Brain microvascular endothelial cell (primary cell): Measurements from ENCODE around the gene SH2D5.

Experiments
- DNase-seq: peaks from one replicate; pipeline ENCODE4 v3.0.0-alpha.2; 2020
- H3K27ac ChIP-seq: fragments of 250-450 bp; sonication (Bioruptor Pico); 2 replicates; pipeline ENCODE4 v1.5.1; 2020; ENCODE audit warnings: mild to moderate bottlenecking, moderate library complexity
- H3K27me3 ChIP-seq: fragments of 250-450 bp; sonication (Bioruptor Pico); replicated peaks from 2 replicates; pipeline ENCODE4 v1.5.1; 2020; ENCODE audit warnings: mild to moderate bottlenecking
- H3K36me3 ChIP-seq: fragments of 250-450 bp; sonication (Bioruptor Pico); replicated peaks from 2 replicates; pipeline ENCODE4 v1.5.1; 2020; ENCODE audit warnings: mild to moderate bottlenecking
- H3K4me3 ChIP-seq: 2 replicates; pipeline ENCODE4 v1.5.1; 2011; ENCODE audit warnings: low read depth, mild to moderate bottlenecking, control low read depth, low read length, moderate library complexity
- in situ Hi-C: cut with HindIII; loops from 2 replicates; pipeline ENCODE4 v1.10.0; 2017; ENCODE audit warnings: low sequenced_read_pairs, low pct_ligation_motif_present
- TF ChIP-seq, protein P1 (sequence below): IDR thresholded peaks from 2 replicates; pipeline ENCODE4 v1.5.1; 2011; ENCODE audit warnings: low read depth, mild to moderate bottlenecking, moderate library complexity, low read length, control low read depth, inconsistent platforms; ENCODE audit errors: missing control alignments

The SH2D5 gene

DNA sequence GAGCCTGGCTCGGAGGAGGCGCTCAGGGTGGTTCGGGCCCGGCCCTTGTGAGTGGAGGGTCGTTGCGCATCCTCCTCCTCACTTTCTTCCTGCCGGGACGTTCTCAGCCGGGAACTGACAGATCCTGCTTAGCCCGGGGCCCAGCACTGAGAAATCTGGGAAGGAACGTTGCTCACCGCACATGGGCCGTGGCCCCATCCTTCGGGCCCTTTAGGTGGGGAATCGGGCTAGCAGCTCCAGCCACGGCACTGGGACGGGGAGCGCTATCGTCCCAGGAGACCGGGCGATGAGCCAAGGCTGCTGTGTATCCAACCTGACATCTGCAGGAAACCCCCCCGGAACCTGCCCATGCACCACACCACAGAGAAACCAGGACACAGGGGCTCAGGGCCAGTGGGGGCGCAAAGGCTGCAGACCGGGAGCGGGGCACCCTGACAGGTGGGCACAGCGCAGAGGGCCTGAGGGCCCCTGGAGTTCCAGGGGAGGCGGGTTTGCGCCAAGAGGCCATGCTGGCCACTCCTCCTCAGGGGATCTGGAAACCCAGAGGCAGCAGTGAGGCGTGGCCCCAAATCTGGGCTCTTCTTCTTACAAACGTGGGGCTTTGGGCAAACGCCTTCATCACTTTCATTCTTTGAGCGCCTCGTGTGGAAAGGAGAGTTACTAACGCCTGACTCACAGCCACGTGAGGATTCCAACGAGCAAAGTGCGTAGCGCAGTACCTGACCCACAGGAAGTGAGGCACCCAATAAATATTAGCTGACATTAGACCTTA is at the start of gene SH2D5:
TSS of gene SH2D5 (minus strand) at position 116 of the 772 bp plus-strand sequence. CDS start 4,659 bp downstream, outside the sequence.
- TF ChIP-seq, protein P1, sequence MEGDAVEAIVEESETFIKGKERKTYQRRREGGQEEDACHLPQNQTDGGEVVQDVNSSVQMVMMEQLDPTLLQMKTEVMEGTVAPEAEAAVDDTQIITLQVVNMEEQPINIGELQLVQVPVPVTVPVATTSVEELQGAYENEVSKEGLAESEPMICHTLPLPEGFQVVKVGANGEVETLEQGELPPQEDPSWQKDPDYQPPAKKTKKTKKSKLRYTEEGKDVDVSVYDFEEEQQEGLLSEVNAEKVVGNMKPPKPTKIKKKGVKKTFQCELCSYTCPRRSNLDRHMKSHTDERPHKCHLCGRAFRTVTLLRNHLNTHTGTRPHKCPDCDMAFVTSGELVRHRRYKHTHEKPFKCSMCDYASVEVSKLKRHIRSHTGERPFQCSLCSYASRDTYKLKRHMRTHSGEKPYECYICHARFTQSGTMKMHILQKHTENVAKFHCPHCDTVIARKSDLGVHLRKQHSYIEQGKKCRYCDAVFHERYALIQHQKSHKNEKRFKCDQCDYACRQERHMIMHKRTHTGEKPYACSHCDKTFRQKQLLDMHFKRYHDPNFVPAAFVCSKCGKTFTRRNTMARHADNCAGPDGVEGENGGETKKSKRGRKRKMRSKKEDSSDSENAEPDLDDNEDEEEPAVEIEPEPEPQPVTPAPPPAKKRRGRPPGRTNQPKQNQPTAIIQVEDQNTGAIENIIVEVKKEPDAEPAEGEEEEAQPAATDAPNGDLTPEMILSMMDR: peak; percentile 55
- H3K27ac ChIP-seq: peak within 1 kb of the TSS; percentile 63
- DNase-seq: peak; percentile 95
- peak within 1 kb of the TSS; percentile 61 for H3K4me3 ChIP-seq
- peaks cover 2% of the 10 kb centered on the region for H3K36me3 ChIP-seq
- H3K27me3 ChIP-seq: no peaks in the 10 kb centered on the region
- in situ Hi-C loops: no loop called here

- in situ Hi-C loops: no loop called here
- no peak for DNase-seq
- H3K4me3 ChIP-seq: no peak overlapping the region
- no peak overlapping the region for H3K27ac ChIP-seq
- H3K27me3 ChIP-seq: no peaks in the 10 kb centered on the region
- TF ChIP-seq, protein P1: no peak
- H3K36me3 ChIP-seq: peaks cover 64% of the 10 kb centered on the region
Measured at GRCh38 chr1:20775700-20776099, 43.2 kb upstream of the SH2D5 start.

DNA sequence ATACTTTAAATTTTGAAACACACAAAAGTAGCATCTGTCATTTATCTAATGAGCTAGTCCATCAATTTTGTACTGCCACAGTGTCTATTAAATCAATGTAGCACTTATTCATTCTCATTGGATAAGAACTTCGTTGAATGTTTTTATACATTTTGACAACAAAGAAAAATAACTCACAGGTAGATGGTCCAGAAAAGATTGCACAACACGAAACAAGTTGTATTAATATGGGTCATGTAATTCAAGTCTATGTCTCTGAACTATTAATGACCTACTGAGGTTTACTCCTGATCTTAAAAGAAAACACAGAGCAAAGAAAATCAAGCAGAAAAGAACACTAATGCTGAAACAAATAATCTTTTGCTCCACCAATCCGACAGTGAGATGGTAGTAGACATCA is 39.3 kb upstream of the SH2D5 start:
- TF ChIP-seq, protein P1: no peak
- H3K27me3 ChIP-seq: no peaks in the 10 kb centered on the region
- no peak overlapping the region for H3K27ac ChIP-seq
- DNase-seq: no peak
- H3K4me3 ChIP-seq: no peak overlapping the region
- H3K36me3 ChIP-seq: peaks cover 89% of the 10 kb centered on the region
- in situ Hi-C loops: no loop called here

DNA sequence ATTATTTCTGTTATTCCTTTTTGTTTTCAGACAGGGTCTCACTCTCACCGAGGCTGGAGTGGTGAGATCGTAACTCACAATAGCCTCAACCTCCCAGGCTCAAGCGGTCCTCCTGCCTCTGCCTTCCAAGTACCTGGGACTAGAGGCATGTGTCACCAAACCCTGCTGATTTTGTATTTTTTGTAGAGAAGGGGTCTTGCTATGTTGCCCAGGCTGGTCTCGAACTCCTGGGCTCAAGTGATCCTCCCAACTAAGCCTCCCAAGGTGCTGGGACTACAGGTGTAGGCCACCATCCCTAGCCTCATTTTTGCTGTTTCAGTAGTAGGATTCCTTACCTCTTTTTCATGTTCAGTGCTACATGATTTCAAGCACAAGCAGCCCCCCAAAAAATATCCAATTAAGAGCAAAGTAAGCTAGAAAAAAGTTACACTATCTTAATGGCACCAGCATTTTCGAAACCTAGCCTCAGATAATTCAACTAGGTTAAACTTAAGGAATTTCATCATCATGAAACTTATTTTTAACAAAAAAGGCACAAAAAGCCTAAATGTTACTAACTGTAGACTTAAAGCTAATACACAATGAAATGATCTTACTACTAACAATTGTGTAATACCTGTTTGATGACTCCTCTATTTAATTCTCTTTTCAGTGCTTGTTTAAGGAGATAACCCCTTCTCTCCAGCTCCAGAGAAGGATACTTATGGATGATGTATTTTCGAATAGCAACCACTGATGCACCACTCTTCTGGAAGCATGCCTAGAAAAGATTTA is 38.0 kb upstream of the SH2D5 start:
- Histone ChIP-seq H3K36me3 (peaks cover 89% of the 10 kb centered on the region), H3K27me3 (no peaks in the 10 kb centered on the region), H3K4me3 (no peak overlapping the region), H3K27ac (no peak overlapping the region)
- DNase-seq: no peak
- TF ChIP-seq, protein P1: no peak
- in situ Hi-C loops: no loop called here

DNA sequence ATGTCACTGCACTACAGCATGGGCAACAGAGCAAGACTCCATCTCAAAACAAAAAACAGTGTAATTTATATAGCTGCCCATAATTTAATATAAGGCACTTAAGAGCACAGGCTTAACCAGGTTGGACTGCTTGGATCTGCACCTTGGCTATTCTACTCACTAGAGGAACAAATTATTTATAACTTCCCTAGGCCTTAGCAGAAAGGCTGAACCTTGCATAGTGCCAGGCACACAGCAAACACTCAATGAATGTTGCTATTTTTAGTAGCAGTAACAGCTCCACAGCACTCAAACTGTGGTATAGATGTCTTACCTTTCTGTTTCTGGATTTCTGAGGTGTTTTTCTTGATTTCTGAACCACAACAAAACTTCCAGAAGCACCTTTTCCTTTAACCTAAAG is 34.8 kb upstream of the SH2D5 start:
- TF ChIP-seq, protein P1: no peak
- Histone ChIP-seq H3K27me3 (no peaks in the 10 kb centered on the region), H3K27ac (no peak overlapping the region), H3K4me3 (no peak overlapping the region), H3K36me3 (peaks cover 79% of the 10 kb centered on the region)
- in situ Hi-C loops: no loop called here
- DNase-seq: no peak
